Stimulated activated CD4-positive, alpha-beta T cell treated with anti-CD3 and anti-CD28 coated beads, Interleukin-12 subunit alpha, Interleukin-12 subunit beta, amount 100 ng/mL, for 24 hours (primary cell): ENCODE data around the gene AP2A2.

Experiments
- DNase-seq, 2 experiments: peaks; one replicate each; pipeline ENCODE4 v3.0.0-alpha.2; 2020; ENCODE audit warnings: low read depth in 2 of 2

Gene AP2A2

GRCh38 chr11:996681-997080 is 71.0 kb downstream of the AP2A2 start:
- no peak for DNase-seq

- DNase-seq: no peak
Observed at GRCh38 chr11:997907-998306, 72.2 kb downstream of the AP2A2 start.

- DNase-seq: no peak
Observed at GRCh38 chr11:999009-999408, 73.3 kb downstream of the AP2A2 start.

GRCh38 chr11:1000357-1001278 is 74.9 kb downstream of the AP2A2 start:
- DNase-seq: no peak

- DNase-seq: no peak
Observed at GRCh38 chr11:1001617-1002405, 76.1 kb downstream of the AP2A2 start.

GRCh38 chr11:1002406-1002984 is 76.8 kb downstream of the AP2A2 start:
- DNase-seq: no peak

GRCh38 chr11:1003159-1003558 is 77.5 kb downstream of the AP2A2 start:
- DNase-seq: no peak

GRCh38 chr11:1005928-1006327 is 80.3 kb downstream of the AP2A2 start:
- DNase-seq: no peak

GRCh38 chr11:1006762-1007161 is 81.1 kb downstream of the AP2A2 start:
- DNase-seq: no peak

- no peak for DNase-seq
Observed at GRCh38 chr11:1007279-1007678, 81.6 kb downstream of the AP2A2 start.

GRCh38 chr11:1008001-1008802 is 82.5 kb downstream of the AP2A2 start:
- DNase-seq: no peak

- no peak for DNase-seq
Observed at GRCh38 chr11:1008803-1009145, 83.1 kb downstream of the AP2A2 start.

- DNase-seq: no peak
Observed at GRCh38 chr11:1009371-1009770, 83.7 kb downstream of the AP2A2 start.

- DNase-seq: no peak
Observed at GRCh38 chr11:1009991-1010390, 84.3 kb downstream of the AP2A2 start.

GRCh38 chr11:1010551-1011319 is 85.1 kb downstream of the AP2A2 start:
- DNase-seq: no peak

- no peak for DNase-seq
Observed at GRCh38 chr11:1011320-1011698, 85.6 kb downstream of the AP2A2 start.

- DNase-seq: no peak
Observed at GRCh38 chr11:1012291-1012690, 86.6 kb downstream of the AP2A2 start.

GRCh38 chr11:1012740-1013630 is 87.3 kb downstream of the AP2A2 start:
- no peak for DNase-seq

- no peak for DNase-seq
Observed at GRCh38 chr11:1013631-1013935, 87.9 kb downstream of the AP2A2 start.

- DNase-seq: no peak
Observed at GRCh38 chr11:1014276-1014675, 88.6 kb downstream of the AP2A2 start.
